ENCODE results near the gene ARHGEF19.
A peak's percentile ranks its signal among the peaks of the same experiment; 100 is the strongest.
"Not testable (repeated sequence)": the region's sequence is repeated elsewhere in the genome, so short reads cannot be mapped to it uniquely, and the experiment has no call there.

The ARHGEF19 gene

GRCh38 chr1:16168144-16168495, 44.3 kb downstream of the ARHGEF19 start:
- not testable (repeated sequence) for DNase-seq (ENCODE audit: low read depth in 2 of 2, low spot score in 1 of 2)

GRCh38 chr1:16167331-16168143, 44.9 kb downstream of the ARHGEF19 start:
- peak; percentile 13 to 32 for DNase-seq (ENCODE audit: low read depth in 2 of 2, low spot score in 1 of 2)

GRCh38 chr1:16166117-16166516, 46.3 kb downstream of the ARHGEF19 start:
- no peak for DNase-seq (ENCODE audit: low read depth in 2 of 2, low spot score in 1 of 2)

GRCh38 chr1:16165548-16165947, 46.9 kb downstream of the ARHGEF19 start:
- no peak for DNase-seq (ENCODE audit: low read depth in 2 of 2, low spot score in 1 of 2)

GRCh38 chr1:16165073-16165364, 47.4 kb downstream of the ARHGEF19 start:
- no peak for DNase-seq (ENCODE audit: low read depth in 2 of 2, low spot score in 1 of 2)

- DNase-seq (ENCODE audit: low read depth in 2 of 2, low spot score in 1 of 2), result no peak
These were observed 48.0 kb downstream of the ARHGEF19 start for GRCh38 chr1:16164213-16165072.

GRCh38 chr1:16163608-16164212, 48.7 kb downstream of the ARHGEF19 start:
- not testable (repeated sequence) for DNase-seq (ENCODE audit: low read depth in 2 of 2, low spot score in 1 of 2)

GRCh38 chr1:16162163-16162822, 50.2 kb downstream of the ARHGEF19 start:
- peak in 1 of 2 donors; percentile 10 for DNase-seq (ENCODE audit: low read depth in 2 of 2, low spot score in 1 of 2)

GRCh38 chr1:16161717-16162116, 50.7 kb downstream of the ARHGEF19 start:
- DNase-seq (ENCODE audit: low read depth in 2 of 2, low spot score in 1 of 2), result no peak

GRCh38 chr1:16158993-16159831, 53.2 kb downstream of the ARHGEF19 start:
- no peak for DNase-seq (ENCODE audit: low read depth in 2 of 2, low spot score in 1 of 2)

- no peak for DNase-seq (ENCODE audit: low read depth in 2 of 2, low spot score in 1 of 2)
These were observed 54.4 kb downstream of the ARHGEF19 start for GRCh38 chr1:16158025-16158424.

- no peak for DNase-seq (ENCODE audit: low read depth in 2 of 2, low spot score in 1 of 2)
These were observed 55.5 kb downstream of the ARHGEF19 start for GRCh38 chr1:16156848-16157495.

- no peak for DNase-seq (ENCODE audit: low read depth in 2 of 2, low spot score in 1 of 2)
These were observed 56.7 kb downstream of the ARHGEF19 start, which contains the start of gene EPHA2 for GRCh38 chr1:16155537-16156410. EPHA2 (minus strand) TSS chr1:16156069; CDS start chr1:16155932, 137 bp downstream.

GRCh38 chr1:16153999-16154673, 58.3 kb downstream of the ARHGEF19 start:
- no peak for DNase-seq (ENCODE audit: low read depth in 2 of 2, low spot score in 1 of 2)

GRCh38 chr1:16153096-16153998, 59.1 kb downstream of the ARHGEF19 start:
- no peak for DNase-seq (ENCODE audit: low read depth in 2 of 2, low spot score in 1 of 2)

- no peak for DNase-seq (ENCODE audit: low read depth in 2 of 2, low spot score in 1 of 2)
These were observed 59.9 kb downstream of the ARHGEF19 start for GRCh38 chr1:16152481-16153087.

GRCh38 chr1:16151995-16152384, 60.5 kb downstream of the ARHGEF19 start:
- no peak for DNase-seq (ENCODE audit: low read depth in 2 of 2, low spot score in 1 of 2)
